Measurements from ENCODE around the gene COX4I2. TPM values are rescaled to one million over a fixed set of nuclear protein-coding genes. Genes with fewer than 3 reads are reported as not detected.

Gene COX4I2
- total RNA-seq, 1 experiment from 2014 or later, result not detected

- Histone ChIP-seq H3K4me3 (ENCODE audit: low read depth in 2 of 2, low read length in 2 of 2) (no peak overlapping the region), H3K27ac (ENCODE audit: low read length) (no peak overlapping the region), H3K4me1 (ENCODE audit: control insufficient read depth, insufficient read depth, low read length) (peaks cover 26% of the 10 kb centered on the region), H3K27me3 (ENCODE audit: control insufficient read depth, insufficient read depth, low read length) (no peaks in the 10 kb centered on the region), H3K36me3 (ENCODE audit: control insufficient read depth, insufficient read depth, low read length) (no peaks in the 10 kb centered on the region), H3K9me3 (ENCODE audit: control insufficient read depth, insufficient read depth, low read depth, low read length) (no peaks in the 10 kb centered on the region)
- no TSS peak for BruUV-seq (replicated peaks)
- CTCF ChIA-PET, result no interaction called here
- no peak for DNase-seq (ENCODE audit: low read depth, low spot score)
- intact Hi-C loops (cut with micrococcal nuclease; ENCODE audit: unreplicated experiment) (no loop called here), in situ Hi-C loops (cut with HindIII; ENCODE audit: low pct_unique_long_range_greater_than_20kb, low sequenced_read_pairs) (no loop called here)
- no peak for ATAC-seq
- POLR2A ChIA-PET, result interaction anchor here (0.7 kb wide), 1 partner anchor 60 kb away, joined by 3 read pairs; no protein-coding TSS in a partner anchor
- no peak for TF ChIP-seq SIN3A (IDR thresholded peaks at IDR 0.05; ENCODE audit: borderline replicate concordance, insufficient read depth, low read depth, low read length)
- no peak for TF ChIP-seq POLR2AphosphoS5 (IDR thresholded peaks at IDR 0.05; ENCODE audit: low read depth, low read length)
- TF ChIP-seq CTCF (IDR thresholded peaks at IDR 0.05), result no peak
- TF ChIP-seq TCF7L2 (IDR thresholded peaks at IDR 0.05; ENCODE audit: low read depth, low read length), result no peak
- no peak for TF ChIP-seq REST (IDR thresholded peaks at IDR 0.05; ENCODE audit: insufficient read depth in 1 of 2, low read depth in 2 of 2, low read length in 1 of 2)
Measured at GRCh38 chr20:31615416-31615815, 22.3 kb upstream of the COX4I2 start.

GRCh38 chr20:31617432-31618104 is 20.1 kb upstream of the COX4I2 start:
- in situ Hi-C loops (cut with HindIII; ENCODE audit: low pct_unique_long_range_greater_than_20kb, low sequenced_read_pairs) (no loop called here), intact Hi-C loops (cut with micrococcal nuclease; ENCODE audit: unreplicated experiment) (no loop called here)
- H3K9me3 ChIP-seq (ENCODE audit: control insufficient read depth, insufficient read depth, low read depth, low read length), result no peaks in the 10 kb centered on the region
- H3K4me3 ChIP-seq (ENCODE audit: low read depth in 2 of 2, low read length in 2 of 2), result no peak overlapping the region
- H3K27me3 ChIP-seq (ENCODE audit: control insufficient read depth, insufficient read depth, low read length), result no peaks in the 10 kb centered on the region
- DNase-seq (ENCODE audit: low read depth, low spot score) (no peak), ATAC-seq (no peak)
- TF ChIP-seq CTCF (IDR thresholded peaks at IDR 0.05), result no peak
- TF ChIP-seq POLR2AphosphoS5 (IDR thresholded peaks at IDR 0.05; ENCODE audit: low read depth, low read length), result no peak
- TF ChIP-seq REST (IDR thresholded peaks at IDR 0.05; ENCODE audit: insufficient read depth in 1 of 2, low read depth in 2 of 2, low read length in 1 of 2), result no peak
- no peak for TF ChIP-seq TCF7L2 (IDR thresholded peaks at IDR 0.05; ENCODE audit: low read depth, low read length)
- no peak for TF ChIP-seq SIN3A (IDR thresholded peaks at IDR 0.05; ENCODE audit: borderline replicate concordance, insufficient read depth, low read depth, low read length)
- H3K4me1 ChIP-seq (ENCODE audit: control insufficient read depth, insufficient read depth, low read length), result peaks cover 4% of the 10 kb centered on the region; the same call in 1 of the 2 replicates
- no TSS peak for BruUV-seq (replicated peaks)
- ChIA-PET CTCF (interaction anchor here (0.8 kb wide), 1 partner anchor 57 kb away, joined by 4 read pairs; no protein-coding TSS in a partner anchor), POLR2A (interaction anchor here (0.6 kb wide), 1 partner anchor 24 kb away, joined by 3 read pairs; no protein-coding TSS in a partner anchor)
- H3K36me3 ChIP-seq (ENCODE audit: control insufficient read depth, insufficient read depth, low read length), result no peaks in the 10 kb centered on the region
- H3K27ac ChIP-seq (ENCODE audit: low read length), result no peak overlapping the region

Measured in Panc1 (cell line).